ENCODE measurements around the gene CASZ1. TPM values are rescaled to one million over a fixed set of nuclear protein-coding genes. Genes with fewer than 3 reads are reported as not detected.

CASZ1 gene
- total and polyA plus RNA-seq, 2 donors (not counting 1 experiment from before 2014, with no cell fraction given), result 0.34 to 0.50 TPM

DNA sequence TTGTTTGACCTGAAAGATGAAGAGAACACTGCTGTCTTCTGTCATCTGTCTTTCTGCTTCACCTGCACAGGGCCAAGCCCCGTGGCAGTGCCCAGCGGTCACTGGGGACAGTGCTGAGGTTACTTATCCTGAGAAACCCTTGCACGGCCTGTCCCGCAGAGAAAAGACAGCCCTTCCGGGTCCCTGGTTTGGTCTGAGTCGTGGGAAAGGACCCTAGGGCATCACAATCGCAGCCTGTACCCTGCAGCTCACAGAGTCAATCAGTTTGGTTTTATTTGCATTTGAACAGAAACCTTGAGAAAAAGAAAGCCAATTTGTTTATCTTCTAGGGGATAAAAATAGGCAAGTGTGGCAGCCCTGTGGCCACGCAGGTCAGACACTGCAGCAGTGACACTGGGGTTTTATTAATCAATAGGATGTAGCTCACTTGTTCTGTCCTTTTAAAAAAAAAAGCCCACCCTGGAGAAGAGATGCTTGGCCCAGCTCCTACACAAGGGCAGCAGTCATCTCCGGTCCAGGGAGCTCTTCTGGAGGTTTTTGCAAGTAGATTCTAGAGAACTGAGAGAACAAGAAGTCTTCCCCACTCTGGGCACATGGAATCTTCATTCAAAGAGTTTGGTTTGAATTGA, 201.7 kb downstream of the CASZ1 start:
- Histone ChIP-seq H3K9me3 (ENCODE audit: control insufficient read depth, insufficient read depth, low read depth, low read length) (no peaks in the 10 kb centered on the region), H3K4me3 (replicated peaks in 1 of 4; ENCODE audit: control extremely low read depth in 1 of 4, insufficient read depth in 1 of 4, low read depth in 3 of 4, low read length in 4 of 4) (no peak overlapping the region), H3K79me2 (ENCODE audit: control insufficient read depth, insufficient read depth, low read length) (no peaks in the 10 kb centered on the region), H3K4me2 (ENCODE audit: extremely low read depth, insufficient read depth, low read length) (no peak overlapping the region), H3K36me3 (ENCODE audit: control insufficient read depth, insufficient read depth, low read length) (no peaks in the 10 kb centered on the region), H4K20me1 (ENCODE audit: control insufficient read depth, extremely low read depth, insufficient read depth, low read length) (no peaks in the 10 kb centered on the region), H3K27ac (ENCODE audit: insufficient read depth, low read length) (no peak overlapping the region), H3K27me3 (ENCODE audit: control insufficient read depth, insufficient read depth, low read length) (no peaks in the 10 kb centered on the region), H3K4me1 (ENCODE audit: control insufficient read depth, extremely low read depth, insufficient read depth, low read length) (peaks cover 5% of the 10 kb centered on the region), H3K9ac (ENCODE audit: insufficient read depth, low read length) (no peak overlapping the region), H2AFZ (ENCODE audit: low read length) (no peak overlapping the region)
- TF ChIP-seq, protein P1, sequence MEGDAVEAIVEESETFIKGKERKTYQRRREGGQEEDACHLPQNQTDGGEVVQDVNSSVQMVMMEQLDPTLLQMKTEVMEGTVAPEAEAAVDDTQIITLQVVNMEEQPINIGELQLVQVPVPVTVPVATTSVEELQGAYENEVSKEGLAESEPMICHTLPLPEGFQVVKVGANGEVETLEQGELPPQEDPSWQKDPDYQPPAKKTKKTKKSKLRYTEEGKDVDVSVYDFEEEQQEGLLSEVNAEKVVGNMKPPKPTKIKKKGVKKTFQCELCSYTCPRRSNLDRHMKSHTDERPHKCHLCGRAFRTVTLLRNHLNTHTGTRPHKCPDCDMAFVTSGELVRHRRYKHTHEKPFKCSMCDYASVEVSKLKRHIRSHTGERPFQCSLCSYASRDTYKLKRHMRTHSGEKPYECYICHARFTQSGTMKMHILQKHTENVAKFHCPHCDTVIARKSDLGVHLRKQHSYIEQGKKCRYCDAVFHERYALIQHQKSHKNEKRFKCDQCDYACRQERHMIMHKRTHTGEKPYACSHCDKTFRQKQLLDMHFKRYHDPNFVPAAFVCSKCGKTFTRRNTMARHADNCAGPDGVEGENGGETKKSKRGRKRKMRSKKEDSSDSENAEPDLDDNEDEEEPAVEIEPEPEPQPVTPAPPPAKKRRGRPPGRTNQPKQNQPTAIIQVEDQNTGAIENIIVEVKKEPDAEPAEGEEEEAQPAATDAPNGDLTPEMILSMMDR (conservative IDR thresholded peaks at IDR 0.05 in 1 of 2, IDR thresholded peaks at IDR 0.05 in 1 of 2; ENCODE audit: low read depth in 1 of 2, low read length in 2 of 2), result no peak
- TF ChIP-seq EZH2 (IDR thresholded peaks at IDR 0.05; ENCODE audit: low read length, missing control alignments), result no peak
- DNase-seq (ENCODE audit: low read depth in 2 of 2), result no peak

DNA sequence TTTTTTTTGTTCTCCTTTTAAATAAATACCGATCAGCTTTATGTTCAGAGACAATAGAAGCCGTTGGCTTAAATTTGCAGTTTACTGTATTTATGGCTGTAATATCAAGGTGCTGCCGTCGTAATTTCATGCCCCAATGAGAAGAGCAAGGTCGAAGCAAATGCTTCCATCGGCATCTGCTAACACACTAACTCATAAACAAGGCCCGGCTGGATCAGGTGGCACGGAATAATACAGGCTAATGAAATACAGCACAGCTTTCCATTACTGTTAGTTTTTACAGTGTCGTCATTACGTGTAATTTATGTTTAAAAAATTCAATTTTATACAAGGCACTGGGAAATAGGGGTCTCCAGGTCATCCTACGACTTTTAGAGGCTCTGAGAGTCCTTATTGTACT, 202.7 kb downstream of the CASZ1 start:
- Histone ChIP-seq H2AFZ (ENCODE audit: low read length) (no peak overlapping the region), H3K36me3 (ENCODE audit: control insufficient read depth, insufficient read depth, low read length) (no peaks in the 10 kb centered on the region), H3K79me2 (ENCODE audit: control insufficient read depth, insufficient read depth, low read length) (no peaks in the 10 kb centered on the region), H3K9me3 (ENCODE audit: control insufficient read depth, insufficient read depth, low read depth, low read length) (no peaks in the 10 kb centered on the region), H3K27me3 (ENCODE audit: control insufficient read depth, insufficient read depth, low read length) (no peaks in the 10 kb centered on the region), H3K9ac (ENCODE audit: insufficient read depth, low read length) (no peak overlapping the region), H3K4me2 (ENCODE audit: extremely low read depth, insufficient read depth, low read length) (no peak overlapping the region), H3K4me1 (ENCODE audit: control insufficient read depth, extremely low read depth, insufficient read depth, low read length) (no peaks in the 10 kb centered on the region), H3K27ac (ENCODE audit: insufficient read depth, low read length) (no peak overlapping the region), H3K4me3 (replicated peaks in 1 of 4; ENCODE audit: control extremely low read depth in 1 of 4, insufficient read depth in 1 of 4, low read depth in 3 of 4, low read length in 4 of 4) (no peak overlapping the region), H4K20me1 (ENCODE audit: control insufficient read depth, extremely low read depth, insufficient read depth, low read length) (no peaks in the 10 kb centered on the region)
- TF ChIP-seq EZH2 (IDR thresholded peaks at IDR 0.05; ENCODE audit: low read length, missing control alignments), result no peak
- TF ChIP-seq, protein P1 (conservative IDR thresholded peaks at IDR 0.05 in 1 of 2, IDR thresholded peaks at IDR 0.05 in 1 of 2; ENCODE audit: low read depth in 1 of 2, low read length in 2 of 2), result no peak
- no peak for DNase-seq (ENCODE audit: low read depth in 2 of 2)

GRCh38 chr1:10592373-10592772, 204.1 kb downstream of the CASZ1 start:
- no peaks in the 10 kb centered on the region for H3K79me2 ChIP-seq (ENCODE audit: control insufficient read depth, insufficient read depth, low read length)
- H3K27ac ChIP-seq (ENCODE audit: insufficient read depth, low read length), result no peak overlapping the region
- H3K9ac ChIP-seq (ENCODE audit: insufficient read depth, low read length), result no peak overlapping the region
- no peaks in the 10 kb centered on the region for H3K27me3 ChIP-seq (ENCODE audit: control insufficient read depth, insufficient read depth, low read length)
- H3K4me3 ChIP-seq (replicated peaks in 1 of 4; ENCODE audit: control extremely low read depth in 1 of 4, insufficient read depth in 1 of 4, low read depth in 3 of 4, low read length in 4 of 4), result no peak overlapping the region
- H4K20me1 ChIP-seq (ENCODE audit: control insufficient read depth, extremely low read depth, insufficient read depth, low read length), result no peaks in the 10 kb centered on the region
- H2AFZ ChIP-seq (ENCODE audit: low read length), result no peak overlapping the region
- no peak for DNase-seq (ENCODE audit: low read depth in 2 of 2)
- H3K9me3 ChIP-seq (ENCODE audit: control insufficient read depth, insufficient read depth, low read depth, low read length), result no peaks in the 10 kb centered on the region
- TF ChIP-seq, protein P1 (conservative IDR thresholded peaks at IDR 0.05 in 1 of 2, IDR thresholded peaks at IDR 0.05 in 1 of 2; ENCODE audit: low read depth in 1 of 2, low read length in 2 of 2), result no peak
- TF ChIP-seq EZH2 (IDR thresholded peaks at IDR 0.05; ENCODE audit: low read length, missing control alignments), result no peak
- no peaks in the 10 kb centered on the region for H3K36me3 ChIP-seq (ENCODE audit: control insufficient read depth, insufficient read depth, low read length)
- H3K4me1 ChIP-seq (ENCODE audit: control insufficient read depth, extremely low read depth, insufficient read depth, low read length), result no peaks in the 10 kb centered on the region
- H3K4me2 ChIP-seq (ENCODE audit: extremely low read depth, insufficient read depth, low read length), result no peak overlapping the region
